Thymus (tissue), 11 donors: ENCODE results near the gene PARP1. TPM values are rescaled to one million over a fixed set of nuclear protein-coding genes. Genes with fewer than 3 reads are reported as not detected.

Experiments
- DNase-seq, 9 donors: peaks; one replicate each; pipeline ENCODE4 v3.0.0-alpha.2; 2013; ENCODE audit warnings: low spot score in 9 of 9, low read depth in 6 of 9, missing footprints in 1 of 9
- H3K27ac ChIP-seq, 2 donors: one replicate each; pipeline ENCODE4 v1.5.1; 2013; ENCODE audit warnings: control low read depth in 1 of 2, low read depth in 1 of 2, low read length in 1 of 2, mild to moderate bottlenecking in 1 of 2, moderate library complexity in 1 of 2
- H3K27me3 ChIP-seq, 2 donors: one replicate each; pipeline ENCODE4 v1.5.1; 2013; ENCODE audit warnings: low read length in 1 of 2; ENCODE audit not compliant: control insufficient read depth in 2 of 2, insufficient read depth in 1 of 2
- H3K36me3 ChIP-seq, 2 donors: one replicate each; pipeline ENCODE4 v1.5.1; 2013; ENCODE audit warnings: low read length in 1 of 2, mild to moderate bottlenecking in 1 of 2, moderate library complexity in 1 of 2; ENCODE audit not compliant: control insufficient read depth in 2 of 2, insufficient read depth in 2 of 2
- H3K4me1 ChIP-seq, 2 donors: one replicate each; pipeline ENCODE4 v1.5.1; 2013; ENCODE audit warnings: low read length in 2 of 2; ENCODE audit not compliant: control insufficient read depth in 2 of 2, insufficient read depth in 2 of 2
- H3K4me3 ChIP-seq, 2 donors: one replicate each; pipeline ENCODE4 v1.5.1; 2013; ENCODE audit warnings: low read length in 2 of 2, control low read depth in 1 of 2, mild to moderate bottlenecking in 1 of 2
- H3K9me3 ChIP-seq, 2 donors: one replicate each; pipeline ENCODE4 v1.5.1; 2013; ENCODE audit warnings: low read length in 1 of 2, mild to moderate bottlenecking in 1 of 2; ENCODE audit not compliant: control insufficient read depth in 2 of 2, insufficient read depth in 1 of 2
- WGBS: extraction: QIAGEN DNeasy Blood & Tissue Kit; methylation state at CpG from one replicate; pipeline ENCODE4 v1.1.7; 2013; 5-methylcytosine and 5-hydroxymethylcytosine counted together
- polyA plus RNA-seq: library from polyadenylated mRNA; stranded (reverse); fragments of 200-250 nt; gene quantifications from one replicate; pipeline ENCODE4 v1.2.3, GENCODE V29; 2013
- total RNA-seq: library from RNA; stranded (reverse); fragments of 120-200 nt; gene quantifications from one replicate; pipeline ENCODE4 v1.2.4, GENCODE V29; 2013
- donor health status: healthy.

PARP1 gene
- total and polyA plus RNA-seq, 2 donors, result 36.7 to 73.9 TPM

GRCh38 chr1:226447932-226448665, 40.2 kb upstream of the PARP1 start:
- H3K4me1 ChIP-seq, result peaks cover 5 to 31% of the 10 kb centered on the region in 2 donors
- H3K27me3 ChIP-seq, result no peaks in the 10 kb centered on the region
- H3K4me3 ChIP-seq, result no peak overlapping the region
- no peaks in the 10 kb centered on the region for H3K9me3 ChIP-seq
- WGBS, result 85% methylated on average over 4 of the region's 4 CpGs
- H3K27ac ChIP-seq, result no peak overlapping the region
- no peaks in the 10 kb centered on the region for H3K36me3 ChIP-seq
- DNase-seq, result no peak

GRCh38 chr1:226446094-226446493, 38.2 kb upstream of the PARP1 start:
- DNase-seq, result no peak
- no peak overlapping the region for H3K4me3 ChIP-seq
- no peak overlapping the region for H3K27ac ChIP-seq
- 97% methylated on average over 2 of the region's 2 CpGs for WGBS
- H3K4me1 ChIP-seq, result peaks cover 7 to 34% of the 10 kb centered on the region in 2 donors
- peaks cover 0 to 2% of the 10 kb centered on the region in 2 donors for H3K27me3 ChIP-seq
- no peaks in the 10 kb centered on the region for H3K36me3 ChIP-seq
- no peaks in the 10 kb centered on the region for H3K9me3 ChIP-seq

GRCh38 chr1:226444901-226445300, 37.0 kb upstream of the PARP1 start:
- H3K27ac ChIP-seq, result peak overlapping the region; percentile 3 to 67
- 5% methylated on average over 2 of the region's 2 CpGs for WGBS
- peak in 8 of 9 donors; percentile 67 to 95 (median 83) for DNase-seq

GRCh38 chr1:226443439-226443838, 35.5 kb upstream of the PARP1 start:
- Histone ChIP-seq H3K4me1 (peaks cover 7 to 34% of the 10 kb centered on the region in 2 donors), H3K27ac (no peak overlapping the region), H3K4me3 (no peak overlapping the region), H3K36me3 (no peaks in the 10 kb centered on the region), H3K9me3 (no peaks in the 10 kb centered on the region), H3K27me3 (peaks cover 0 to 2% of the 10 kb centered on the region in 2 donors)
- WGBS, result 93% methylated on average over 3 of the region's 3 CpGs
- DNase-seq, result peak in 1 of 9 donors; percentile 22

More at GRCh38 chr1:226444901-226445300, 37.0 kb upstream of the PARP1 start:
- H3K4me1 ChIP-seq, result peaks cover 7 to 34% of the 10 kb centered on the region in 2 donors
- H3K27me3 ChIP-seq, result peaks cover 0 to 2% of the 10 kb centered on the region in 2 donors
- H3K9me3 ChIP-seq, result no peaks in the 10 kb centered on the region
- H3K36me3 ChIP-seq, result no peaks in the 10 kb centered on the region
- H3K4me3 ChIP-seq, result no peak overlapping the region

GRCh38 chr1:226443033-226443432, 35.1 kb upstream of the PARP1 start:
- peaks cover 0 to 2% of the 10 kb centered on the region in 2 donors for H3K27me3 ChIP-seq
- no peak overlapping the region for H3K27ac ChIP-seq
- H3K4me3 ChIP-seq, result no peak overlapping the region
- WGBS, result 96% methylated on average over 6 of the region's 6 CpGs
- no peaks in the 10 kb centered on the region for H3K9me3 ChIP-seq
- H3K4me1 ChIP-seq, result peaks cover 7 to 34% of the 10 kb centered on the region in 2 donors
- no peaks in the 10 kb centered on the region for H3K36me3 ChIP-seq
- no peak for DNase-seq

- peaks cover 0 to 2% of the 10 kb centered on the region in 2 donors for H3K27me3 ChIP-seq
- H3K4me3 ChIP-seq, result no peak overlapping the region
- DNase-seq, result no peak
- H3K4me1 ChIP-seq, result peaks cover 7 to 41% of the 10 kb centered on the region in 2 donors
- H3K36me3 ChIP-seq, result no peaks in the 10 kb centered on the region
- WGBS, result 95% methylated on average over 6 of the region's 6 CpGs
- no peak overlapping the region for H3K27ac ChIP-seq
- no peaks in the 10 kb centered on the region for H3K9me3 ChIP-seq
Observed at GRCh38 chr1:226441629-226442028, 33.7 kb upstream of the PARP1 start.

GRCh38 chr1:226440512-226440911, 32.6 kb upstream of the PARP1 start:
- 88% methylated on average over 5 of the region's 5 CpGs for WGBS
- no peak for DNase-seq
- Histone ChIP-seq H3K4me1 (peaks cover 7 to 36% of the 10 kb centered on the region in 2 donors), H3K36me3 (no peaks in the 10 kb centered on the region), H3K9me3 (no peaks in the 10 kb centered on the region), H3K4me3 (no peak overlapping the region), H3K27me3 (peaks cover 0 to 2% of the 10 kb centered on the region in 2 donors), H3K27ac (no peak overlapping the region)

GRCh38 chr1:226438007-226438406, 30.1 kb upstream of the PARP1 start:
- DNase-seq, result no peak
- H3K9me3 ChIP-seq, result no peaks in the 10 kb centered on the region
- WGBS, result 87% methylated on average over 2 of the region's 2 CpGs
- H3K4me1 ChIP-seq, result peaks cover under 1 to 12% of the 10 kb centered on the region in 2 donors
- no peaks in the 10 kb centered on the region for H3K36me3 ChIP-seq
- H3K4me3 ChIP-seq, result no peak overlapping the region
- no peak overlapping the region for H3K27ac ChIP-seq
- peaks cover 0 to 2% of the 10 kb centered on the region in 2 donors for H3K27me3 ChIP-seq

- WGBS, result 58% methylated on average over 8 of the region's 8 CpGs
- Histone ChIP-seq H3K4me1 (peaks cover 0 to 10% of the 10 kb centered on the region in 2 donors), H3K27ac (peak overlapping the region in 1 of 2 donors; percentile 19), H3K27me3 (peaks cover 0 to 2% of the 10 kb centered on the region in 2 donors), H3K9me3 (no peaks in the 10 kb centered on the region), H3K36me3 (no peaks in the 10 kb centered on the region), H3K4me3 (no peak overlapping the region)
- peak in 3 of 9 donors; percentile 29 to 67 (median 42) for DNase-seq
Observed at GRCh38 chr1:226436855-226437491, 29.1 kb upstream of the PARP1 start.
